Mesothelial cell of epicardium (in vitro differentiated cells): Measurements from ENCODE around the gene DLX1. TPM values are rescaled to one million over a fixed set of nuclear protein-coding genes. Genes with fewer than 3 reads are reported as not detected.

Experiments
- DNase-seq, 2 experiments: peaks; one replicate each; pipeline ENCODE4 v3.0.0; 2021; ENCODE audit warnings: low spot score in 2 of 2; ENCODE audit not compliant: unreplicated experiment in 2 of 2
- H3K27ac Mint-ChIP-seq: 2 replicates; pipeline ENCODE4 v1.8.0; 2021; ENCODE audit warnings: mixed read lengths
- H3K27me3 Mint-ChIP-seq: 2 replicates; pipeline ENCODE4 v1.8.0; 2021; ENCODE audit warnings: low read depth, mixed read lengths
- H3K36me3 Mint-ChIP-seq: 2 replicates; pipeline ENCODE4 v1.8.0; 2021; ENCODE audit warnings: mixed read lengths
- H3K4me1 Mint-ChIP-seq: 2 replicates; pipeline ENCODE4 v1.8.0; 2021; ENCODE audit warnings: mixed read lengths
- H3K4me3 Mint-ChIP-seq: 2 replicates; pipeline ENCODE4 v1.8.0; 2021; ENCODE audit warnings: mild to moderate bottlenecking, moderate library complexity, mixed read lengths
- H3K9me3 Mint-ChIP-seq: 2 replicates; pipeline ENCODE4 v1.8.0; 2021; ENCODE audit warnings: mixed read lengths
- total RNA-seq: library from RNA; stranded (reverse); gene quantifications from 3 replicates; pipeline ENCODE4 v1.2.1, GENCODE V29; 2021
- TF ChIP-seq, protein P1 (sequence below): fragments of 200-600 bp; sonication (generic); IDR thresholded peaks from one replicate; pipeline ENCODE4 v1.5.0; 2021; ENCODE audit warnings: antibody characterized with exemption; ENCODE audit not compliant: unreplicated experiment

The DLX1 gene
- total RNA-seq, 1 donor from 2014 or later: 5.9 TPM

DNA sequence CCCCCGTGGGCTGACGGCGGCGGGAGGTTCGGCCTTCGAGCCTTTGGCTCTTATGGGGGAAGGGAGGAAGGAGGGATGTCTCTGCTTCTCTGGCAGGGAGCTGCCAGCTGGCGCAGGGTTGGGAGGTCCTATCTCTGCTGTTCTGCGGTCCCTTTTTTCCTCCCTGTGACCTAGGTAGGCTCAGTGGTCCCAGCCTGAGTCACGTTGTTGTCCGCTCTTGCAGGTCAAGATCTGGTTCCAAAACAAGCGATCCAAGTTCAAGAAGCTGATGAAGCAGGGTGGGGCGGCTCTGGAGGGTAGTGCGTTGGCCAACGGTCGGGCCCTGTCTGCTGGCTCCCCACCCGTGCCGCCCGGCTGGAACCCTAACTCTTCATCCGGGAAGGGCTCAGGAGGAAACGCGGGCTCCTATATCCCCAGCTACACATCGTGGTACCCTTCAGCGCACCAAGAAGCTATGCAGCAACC lies 2.5 kb downstream of the DLX1 start:
- Mint-ChIP-seq H3K27ac (peak overlapping the region; percentile 99), H3K4me1 (peaks cover 57% of the 10 kb centered on the region), H3K9me3 (no peaks in the 10 kb centered on the region), H3K4me3 (peak overlapping the region; percentile 91), H3K27me3 (peaks cover 95% of the 10 kb centered on the region), H3K36me3 (peaks cover 8% of the 10 kb centered on the region)
- DNase-seq: no peak
- TF ChIP-seq, protein P1, sequence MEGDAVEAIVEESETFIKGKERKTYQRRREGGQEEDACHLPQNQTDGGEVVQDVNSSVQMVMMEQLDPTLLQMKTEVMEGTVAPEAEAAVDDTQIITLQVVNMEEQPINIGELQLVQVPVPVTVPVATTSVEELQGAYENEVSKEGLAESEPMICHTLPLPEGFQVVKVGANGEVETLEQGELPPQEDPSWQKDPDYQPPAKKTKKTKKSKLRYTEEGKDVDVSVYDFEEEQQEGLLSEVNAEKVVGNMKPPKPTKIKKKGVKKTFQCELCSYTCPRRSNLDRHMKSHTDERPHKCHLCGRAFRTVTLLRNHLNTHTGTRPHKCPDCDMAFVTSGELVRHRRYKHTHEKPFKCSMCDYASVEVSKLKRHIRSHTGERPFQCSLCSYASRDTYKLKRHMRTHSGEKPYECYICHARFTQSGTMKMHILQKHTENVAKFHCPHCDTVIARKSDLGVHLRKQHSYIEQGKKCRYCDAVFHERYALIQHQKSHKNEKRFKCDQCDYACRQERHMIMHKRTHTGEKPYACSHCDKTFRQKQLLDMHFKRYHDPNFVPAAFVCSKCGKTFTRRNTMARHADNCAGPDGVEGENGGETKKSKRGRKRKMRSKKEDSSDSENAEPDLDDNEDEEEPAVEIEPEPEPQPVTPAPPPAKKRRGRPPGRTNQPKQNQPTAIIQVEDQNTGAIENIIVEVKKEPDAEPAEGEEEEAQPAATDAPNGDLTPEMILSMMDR: no peak

DNA sequence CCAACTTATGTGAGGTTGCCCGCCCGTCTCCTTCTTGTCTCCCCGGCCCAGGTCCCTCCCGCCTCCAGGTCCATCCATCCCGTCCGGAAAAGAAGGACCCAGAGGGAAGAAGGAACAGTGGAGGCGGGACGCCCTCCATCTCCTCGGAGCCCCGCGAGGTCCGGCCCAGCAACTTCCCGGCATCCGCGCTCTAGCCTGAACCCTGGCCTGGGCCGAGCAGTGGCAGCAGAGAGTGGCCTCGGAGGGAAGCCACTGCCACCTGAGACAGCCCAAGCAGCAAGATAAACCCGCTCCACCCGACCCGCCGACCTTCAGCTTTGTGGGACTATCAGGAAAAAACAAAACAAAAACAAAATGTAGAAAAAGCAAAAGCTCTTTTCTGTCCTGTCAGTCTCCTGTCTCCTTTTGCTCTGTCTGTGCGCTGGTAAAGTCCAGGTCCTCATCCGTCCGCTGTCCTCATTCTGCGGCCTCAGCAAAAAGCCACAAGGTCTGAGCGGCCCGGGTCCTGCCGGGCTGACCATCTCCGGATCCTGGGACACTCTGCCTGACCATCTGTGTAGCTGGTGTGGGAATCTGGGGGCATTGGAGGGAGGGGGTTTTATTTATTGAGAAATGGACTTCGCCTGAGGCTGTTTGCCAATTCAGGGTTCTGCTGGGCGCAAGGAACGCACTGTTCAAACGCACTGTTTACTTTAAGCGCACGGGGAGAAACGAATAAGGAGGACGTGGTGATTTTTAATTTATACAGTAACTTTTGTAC lies 3.1 kb downstream of the DLX1 start:
- no peak for DNase-seq

DNA sequence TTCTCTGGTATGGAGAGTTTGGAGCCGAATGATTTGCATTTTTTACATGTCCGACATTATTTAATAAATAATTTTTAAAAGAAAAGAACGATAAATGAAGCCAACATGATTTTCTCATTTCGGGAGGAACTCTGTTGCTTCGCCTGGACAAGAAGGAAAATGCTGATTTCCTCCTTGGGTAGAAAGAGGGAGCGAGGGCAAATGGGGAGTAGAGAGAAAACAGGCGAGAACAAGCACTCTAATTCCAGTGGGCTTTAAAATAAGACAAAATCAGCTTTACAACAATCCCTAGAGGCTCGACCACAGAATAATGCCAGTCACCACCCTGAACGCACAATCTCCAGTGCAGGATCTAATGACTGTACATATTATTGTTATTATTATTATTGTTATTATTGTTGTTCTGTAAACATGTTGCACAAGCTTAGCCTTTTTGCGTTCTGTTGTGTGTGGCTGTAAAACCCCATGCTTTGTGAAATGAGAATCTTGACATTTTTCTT lies 3.7 kb downstream of the DLX1 start:
- no peak for DNase-seq
- no peak overlapping the region for H3K27ac Mint-ChIP-seq
- TF ChIP-seq, protein P1: no peak
- H3K9me3 Mint-ChIP-seq: no peaks in the 10 kb centered on the region
- peaks cover 59% of the 10 kb centered on the region for H3K4me1 Mint-ChIP-seq
- H3K4me3 Mint-ChIP-seq: no peak overlapping the region
- H3K36me3 Mint-ChIP-seq: peaks cover 8% of the 10 kb centered on the region
- peaks cover 95% of the 10 kb centered on the region for H3K27me3 Mint-ChIP-seq

More for the DNA sequence above, 3.1 kb downstream of the DLX1 start:
- peaks cover 60% of the 10 kb centered on the region for H3K4me1 Mint-ChIP-seq
- peak overlapping the region; percentile 91 for H3K4me3 Mint-ChIP-seq
- H3K27ac Mint-ChIP-seq: peak overlapping the region; percentile 99
- H3K27me3 Mint-ChIP-seq: peaks cover 95% of the 10 kb centered on the region
- peaks cover 8% of the 10 kb centered on the region for H3K36me3 Mint-ChIP-seq
- TF ChIP-seq, protein P1: no peak
- no peaks in the 10 kb centered on the region for H3K9me3 Mint-ChIP-seq

DNA sequence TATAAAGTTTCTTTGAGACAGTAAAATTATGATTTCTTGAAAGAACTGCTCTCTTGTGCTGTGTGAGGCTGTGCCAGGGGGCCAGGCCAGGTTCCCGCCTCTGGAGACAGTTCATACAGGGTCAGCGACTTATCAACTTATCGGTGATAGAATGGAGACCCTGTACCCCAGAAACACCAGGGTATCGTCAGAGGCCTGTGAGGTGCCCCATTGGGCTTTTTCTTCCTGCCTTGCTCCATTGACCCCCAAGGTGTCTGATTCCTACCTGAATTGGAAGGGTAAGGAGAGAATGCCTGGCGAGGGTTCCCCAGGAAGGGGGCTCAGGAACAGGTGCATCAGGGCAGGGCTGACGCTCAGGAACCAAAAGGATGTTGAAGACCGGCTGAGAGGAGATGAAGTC lies 4.3 kb downstream of the DLX1 start:
- Mint-ChIP-seq H3K9me3 (no peaks in the 10 kb centered on the region), H3K4me1 (peaks cover 55% of the 10 kb centered on the region), H3K27me3 (peaks cover 92% of the 10 kb centered on the region), H3K27ac (no peak overlapping the region), H3K36me3 (peaks cover 8% of the 10 kb centered on the region), H3K4me3 (no peak overlapping the region)
- TF ChIP-seq, protein P1: no peak
- DNase-seq: no peak

DNA sequence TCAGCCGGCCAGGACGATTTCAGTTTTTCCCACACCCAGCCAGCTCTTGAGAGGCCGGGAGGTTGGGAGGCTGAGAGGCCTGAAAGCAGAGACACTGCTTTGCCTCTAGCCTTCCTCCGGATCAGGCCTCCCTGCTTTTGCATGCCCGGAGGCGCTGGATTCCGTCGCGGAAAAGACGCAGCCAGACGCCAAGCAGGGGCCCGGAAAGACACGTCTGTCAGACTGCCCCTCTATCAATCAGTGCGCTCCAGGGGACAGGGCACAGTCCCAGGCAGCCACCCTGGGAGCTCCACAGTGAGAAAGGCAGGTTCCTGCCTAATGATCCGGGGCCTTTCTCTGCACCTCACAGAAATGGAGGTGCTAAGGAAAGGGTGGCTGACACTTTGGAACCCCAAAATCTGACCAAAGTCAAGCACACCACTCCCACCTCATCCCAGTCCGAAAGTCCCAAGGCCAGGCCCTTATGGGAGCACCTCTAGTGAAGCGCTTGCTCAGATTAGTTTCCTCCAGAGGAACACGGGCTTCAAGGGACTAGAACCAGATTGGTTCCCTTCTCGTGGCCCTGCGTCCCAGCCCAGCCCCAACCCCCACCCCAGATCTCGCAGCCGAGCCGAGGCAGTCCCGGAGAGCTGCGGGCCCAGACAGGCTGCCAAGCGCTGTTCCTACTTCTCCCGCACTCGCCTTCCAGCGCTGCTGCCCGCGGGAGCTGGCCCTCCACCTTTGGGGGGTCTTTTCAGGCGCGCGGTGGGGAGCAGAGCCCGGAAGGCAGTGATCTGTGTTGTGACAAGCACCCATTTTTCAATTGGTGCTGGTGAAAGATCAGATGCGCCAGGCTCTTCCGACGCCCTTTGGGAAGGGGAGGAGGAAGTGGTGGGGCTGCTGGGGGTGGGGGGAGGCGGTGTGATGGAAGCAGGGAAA lies 5.0 kb downstream of the DLX1 start:
- peaks cover 54% of the 10 kb centered on the region for H3K4me1 Mint-ChIP-seq
- no peak overlapping the region for H3K27ac Mint-ChIP-seq
- DNase-seq: no peak
- H3K36me3 Mint-ChIP-seq: peaks cover 8% of the 10 kb centered on the region
- H3K4me3 Mint-ChIP-seq: no peak overlapping the region
- TF ChIP-seq, protein P1: no peak
- H3K27me3 Mint-ChIP-seq: peaks cover 90% of the 10 kb centered on the region
- H3K9me3 Mint-ChIP-seq: no peaks in the 10 kb centered on the region
